ENCODE data around the gene PANX3.

The PANX3 gene

DNA sequence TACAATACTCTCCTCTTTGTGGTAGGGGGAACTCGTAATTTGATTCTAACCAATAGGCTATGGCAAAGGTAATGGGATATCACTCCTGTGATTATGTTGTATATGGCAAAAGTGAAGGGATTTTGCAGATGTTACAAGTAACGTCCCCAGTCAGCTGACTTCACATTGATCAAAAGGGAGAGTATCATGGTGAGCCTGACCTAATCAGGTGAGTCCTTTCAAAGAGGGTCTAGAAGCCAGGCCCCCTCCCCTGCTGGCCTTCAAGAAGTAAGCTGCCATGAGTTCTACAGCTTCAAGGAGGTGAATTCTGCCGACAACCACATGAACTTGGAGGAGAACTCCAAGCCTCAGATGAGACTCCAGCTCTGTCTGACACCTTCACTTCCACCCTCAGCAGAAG is 31.4 kb downstream of the PANX3 start:
- TF ChIP-seq, protein P1, sequence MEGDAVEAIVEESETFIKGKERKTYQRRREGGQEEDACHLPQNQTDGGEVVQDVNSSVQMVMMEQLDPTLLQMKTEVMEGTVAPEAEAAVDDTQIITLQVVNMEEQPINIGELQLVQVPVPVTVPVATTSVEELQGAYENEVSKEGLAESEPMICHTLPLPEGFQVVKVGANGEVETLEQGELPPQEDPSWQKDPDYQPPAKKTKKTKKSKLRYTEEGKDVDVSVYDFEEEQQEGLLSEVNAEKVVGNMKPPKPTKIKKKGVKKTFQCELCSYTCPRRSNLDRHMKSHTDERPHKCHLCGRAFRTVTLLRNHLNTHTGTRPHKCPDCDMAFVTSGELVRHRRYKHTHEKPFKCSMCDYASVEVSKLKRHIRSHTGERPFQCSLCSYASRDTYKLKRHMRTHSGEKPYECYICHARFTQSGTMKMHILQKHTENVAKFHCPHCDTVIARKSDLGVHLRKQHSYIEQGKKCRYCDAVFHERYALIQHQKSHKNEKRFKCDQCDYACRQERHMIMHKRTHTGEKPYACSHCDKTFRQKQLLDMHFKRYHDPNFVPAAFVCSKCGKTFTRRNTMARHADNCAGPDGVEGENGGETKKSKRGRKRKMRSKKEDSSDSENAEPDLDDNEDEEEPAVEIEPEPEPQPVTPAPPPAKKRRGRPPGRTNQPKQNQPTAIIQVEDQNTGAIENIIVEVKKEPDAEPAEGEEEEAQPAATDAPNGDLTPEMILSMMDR (IDR thresholded peaks at IDR 0.05; ENCODE audit: borderline replicate concordance, insufficient read depth, low read depth, low read length): no peak
- H3K4me3 ChIP-seq (ENCODE audit: low read depth, low read length): no peak overlapping the region

DNA sequence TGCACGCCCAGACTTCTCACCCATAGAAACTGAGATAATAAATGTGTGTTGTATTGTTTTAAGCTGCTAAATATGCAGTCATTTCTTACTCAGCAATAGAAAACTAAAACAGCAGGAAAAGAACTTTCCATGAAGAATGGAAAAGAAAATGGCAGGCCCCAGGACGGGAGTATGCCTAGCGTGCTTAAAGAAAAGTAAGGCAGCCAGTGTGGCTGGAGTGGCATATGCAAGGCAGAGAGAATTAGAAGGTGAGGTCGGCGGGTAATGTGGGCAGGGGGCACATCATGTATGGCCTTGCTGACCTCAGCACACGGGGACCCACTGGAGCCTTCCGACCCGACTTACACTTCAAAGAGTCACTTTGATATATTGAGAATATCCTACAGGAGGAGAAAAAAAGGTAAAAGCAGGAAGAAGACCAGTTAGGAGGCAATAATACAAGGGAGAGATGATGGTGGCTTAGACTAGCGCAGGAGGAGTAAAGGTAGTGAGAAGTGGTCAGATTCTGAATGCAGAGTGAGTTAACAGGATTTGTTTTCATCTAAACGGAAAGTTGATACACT is 31.9 kb downstream of the PANX3 start:
- TF ChIP-seq, protein P1 (IDR thresholded peaks at IDR 0.05; ENCODE audit: borderline replicate concordance, insufficient read depth, low read depth, low read length): no peak
- no peak overlapping the region for H3K4me3 ChIP-seq (ENCODE audit: low read depth, low read length)

DNA sequence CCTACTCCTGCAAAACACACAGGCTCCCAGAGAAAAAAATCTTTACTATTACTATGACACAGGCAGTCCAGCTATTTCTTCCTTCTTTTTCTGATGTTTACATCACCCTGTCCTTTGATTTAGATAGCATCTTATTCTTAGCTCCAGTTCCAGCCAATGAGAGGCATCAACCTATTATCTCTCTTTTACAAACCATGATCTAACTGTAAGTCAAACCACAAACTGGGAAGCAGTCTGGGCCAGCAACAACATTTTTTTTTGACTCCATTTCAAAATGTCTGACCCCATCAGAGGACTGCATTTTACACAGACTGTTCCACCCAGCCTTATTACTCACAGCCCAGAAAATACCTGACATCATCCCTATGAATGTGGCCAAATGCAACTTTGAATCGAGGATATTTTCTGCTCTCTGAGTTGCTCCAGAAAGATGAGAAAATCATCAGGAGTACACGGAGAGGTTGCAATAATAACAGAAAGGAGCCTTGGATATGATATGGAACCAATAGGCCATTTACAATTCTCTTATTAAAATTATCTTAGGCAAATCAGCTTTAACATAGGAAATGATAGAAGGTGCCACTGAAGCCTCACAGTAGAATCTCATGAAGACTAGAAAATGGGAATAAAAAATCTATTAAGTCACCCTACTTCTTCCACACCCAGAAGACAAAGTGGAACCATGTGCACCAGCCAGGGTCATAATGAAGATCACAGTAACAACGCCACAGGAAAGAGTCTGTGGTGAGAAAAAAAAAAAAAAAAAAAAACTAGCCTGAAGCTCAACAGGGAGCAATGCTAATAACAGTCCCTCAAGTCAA is 32.6 kb downstream of the PANX3 start:
- TF ChIP-seq, protein P1 (IDR thresholded peaks at IDR 0.05; ENCODE audit: borderline replicate concordance, insufficient read depth, low read depth, low read length): no peak
- no peak overlapping the region for H3K4me3 ChIP-seq (ENCODE audit: low read depth, low read length)

DNA sequence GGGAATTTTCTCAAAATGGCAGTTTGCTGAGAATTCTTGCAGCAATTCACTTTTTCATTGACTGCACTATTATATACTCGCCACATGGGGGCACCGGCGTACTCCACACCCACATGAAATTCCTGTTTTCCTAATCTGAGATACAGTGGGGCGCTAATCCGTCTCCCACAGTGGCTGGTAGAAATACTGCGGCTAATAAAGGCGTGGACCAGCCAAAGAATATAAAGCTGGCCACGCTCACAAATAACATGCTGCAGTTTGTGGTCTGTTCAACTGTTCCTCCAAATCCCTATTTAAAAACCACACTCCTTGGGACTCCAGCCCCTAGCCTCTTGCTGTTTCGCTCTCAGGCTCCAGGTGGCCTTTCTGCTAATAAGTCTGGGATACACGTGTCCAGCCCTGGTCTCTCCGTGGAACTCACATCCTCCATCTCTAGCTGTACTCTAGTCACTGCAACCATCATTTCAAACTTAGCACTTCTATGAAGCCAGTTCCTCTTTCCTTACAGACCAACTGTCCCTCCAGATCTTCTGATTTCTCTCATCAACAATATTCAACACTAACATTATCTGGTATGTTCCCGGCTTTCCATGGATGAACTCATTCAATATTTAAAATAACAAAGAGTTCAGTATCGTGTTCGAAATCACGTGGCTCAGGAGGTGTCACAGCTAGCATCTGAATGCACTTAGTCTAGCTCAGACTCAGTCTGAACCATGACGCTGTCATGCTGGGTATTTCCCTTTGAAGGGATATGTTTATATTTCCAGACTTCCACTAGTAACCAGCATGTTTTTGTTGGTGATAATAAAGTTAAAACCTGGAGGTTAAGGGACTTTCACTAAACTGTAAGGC is 33.4 kb downstream of the PANX3 start:
- H3K4me3 ChIP-seq (ENCODE audit: low read depth, low read length): no peak overlapping the region
- TF ChIP-seq, protein P1 (IDR thresholded peaks at IDR 0.05; ENCODE audit: borderline replicate concordance, insufficient read depth, low read depth, low read length): peak; percentile 70

DNA sequence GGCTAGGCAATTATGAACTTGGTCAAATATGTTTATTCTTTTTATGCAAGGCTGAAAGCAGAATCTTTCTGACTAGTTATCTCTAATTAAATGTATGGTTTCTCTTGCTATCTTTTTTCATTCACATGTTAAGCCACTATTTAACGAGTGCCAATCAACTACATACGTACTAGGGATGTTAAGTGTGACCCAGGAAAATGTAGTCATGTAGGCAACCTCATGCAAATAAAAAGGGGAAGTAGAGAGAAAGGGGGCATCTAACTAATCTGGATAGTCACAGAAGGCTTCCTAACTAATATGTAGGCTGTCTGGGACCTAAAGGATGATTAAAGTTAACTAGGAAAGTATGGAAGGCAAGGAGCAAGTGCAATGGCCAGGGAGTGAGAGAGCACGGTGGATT is 34.9 kb downstream of the PANX3 start:
- H3K4me3 ChIP-seq (ENCODE audit: low read depth, low read length): no peak overlapping the region
- TF ChIP-seq, protein P1 (IDR thresholded peaks at IDR 0.05; ENCODE audit: borderline replicate concordance, insufficient read depth, low read depth, low read length): no peak

DNA sequence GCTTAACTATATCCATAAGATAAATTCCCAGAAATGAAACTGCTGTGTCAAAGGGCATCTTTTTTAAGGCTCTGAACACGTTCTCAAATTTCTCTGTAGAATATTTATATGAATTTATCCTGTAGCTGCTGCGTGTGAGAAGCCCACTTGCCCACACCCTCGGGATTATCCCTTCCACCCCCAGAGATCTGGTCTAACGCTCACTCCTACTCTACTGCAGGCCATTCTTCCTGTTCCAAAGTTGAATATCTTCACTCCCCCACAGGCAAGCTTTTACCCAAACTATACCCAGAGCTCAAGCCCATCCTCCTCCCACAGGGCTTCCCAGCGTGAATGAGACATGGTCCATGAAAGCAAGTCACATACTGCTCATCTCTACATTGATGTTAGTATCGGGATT is 37.4 kb downstream of the PANX3 start:
- TF ChIP-seq, protein P1 (IDR thresholded peaks at IDR 0.05; ENCODE audit: borderline replicate concordance, insufficient read depth, low read depth, low read length): no peak
- H3K4me3 ChIP-seq (ENCODE audit: low read depth, low read length): no peak overlapping the region
